GM18505 (cell line): ENCODE results near the gene ZNF446.
A peak's percentile ranks its signal among the peaks of the same experiment; 100 is the strongest.

Source experiments
- ATAC-seq: cut with Tn5 transposase; IDR thresholded peaks from one replicate; pipeline ENCODE4 v1.9.1; 2021; ENCODE audit not compliant: unreplicated experiment
- POLR2A ChIP-seq: IDR thresholded peaks from 4 replicates; pipeline ENCODE4 v1.6.1; 2011; ENCODE audit warnings: borderline replicate concordance; ENCODE audit not compliant: insufficient read depth, insufficient read length; ENCODE audit errors: extremely low read depth

Gene ZNF446

DNA sequence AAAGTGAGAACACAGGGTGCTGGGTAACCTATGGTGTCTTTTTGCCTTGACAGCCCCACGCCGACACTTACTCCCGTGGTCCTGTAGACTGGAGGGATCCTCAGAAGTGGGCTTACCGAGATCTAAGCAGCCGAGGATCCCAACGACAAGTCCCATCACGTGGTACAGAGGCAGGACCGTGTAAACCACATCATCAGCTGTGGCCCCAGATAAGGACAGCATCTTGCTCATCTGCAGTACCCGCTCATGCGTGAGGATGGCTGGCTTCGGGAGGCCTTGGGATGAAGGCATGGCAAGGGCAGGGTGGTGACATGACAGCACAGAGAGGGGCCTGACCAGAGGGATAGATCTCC lies 33.6 kb downstream of the ZNF446 start:
- no peak for ATAC-seq

DNA sequence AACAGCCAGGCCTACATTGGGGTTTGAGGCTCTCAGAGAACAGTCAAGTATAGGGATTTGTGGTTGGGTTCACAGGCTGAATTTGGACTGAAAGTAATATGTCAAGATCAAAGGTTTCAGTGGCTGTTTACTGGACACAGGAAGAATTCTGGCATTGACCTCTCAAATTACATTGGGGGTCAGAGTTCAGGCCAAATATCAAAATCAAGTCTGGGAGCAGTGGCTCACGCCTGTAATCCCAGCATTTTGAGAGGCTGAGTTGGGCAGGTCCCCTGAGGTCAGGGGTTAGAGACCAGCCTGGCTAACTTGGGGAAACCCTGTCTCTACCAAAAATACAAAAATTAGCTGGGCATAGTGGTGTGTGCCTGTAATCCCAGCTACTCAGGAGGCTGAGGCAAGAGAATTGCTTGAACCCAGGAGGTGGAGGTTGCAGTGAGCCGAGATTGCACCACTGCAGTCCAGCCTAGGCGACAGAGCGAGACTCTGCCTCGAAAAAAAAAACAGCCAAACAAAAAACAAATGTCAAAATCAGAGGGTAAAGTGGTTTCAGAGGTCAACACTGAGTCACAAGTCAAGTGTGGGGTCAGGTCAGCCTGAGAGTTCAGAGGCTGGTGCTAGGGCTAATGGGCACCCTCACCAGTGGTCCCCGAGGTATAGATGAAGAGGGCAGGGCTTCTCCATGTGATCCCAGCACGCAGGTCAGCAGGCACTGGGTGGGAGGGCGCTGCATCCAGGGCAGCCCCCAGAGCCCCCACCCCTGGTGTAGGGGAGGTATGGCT lies 34.1 kb downstream of the ZNF446 start:
- no peak for TF ChIP-seq POLR2A
- ATAC-seq: no peak

More for the DNA sequence above, 33.6 kb downstream of the ZNF446 start:
- TF ChIP-seq POLR2A: no peak

DNA sequence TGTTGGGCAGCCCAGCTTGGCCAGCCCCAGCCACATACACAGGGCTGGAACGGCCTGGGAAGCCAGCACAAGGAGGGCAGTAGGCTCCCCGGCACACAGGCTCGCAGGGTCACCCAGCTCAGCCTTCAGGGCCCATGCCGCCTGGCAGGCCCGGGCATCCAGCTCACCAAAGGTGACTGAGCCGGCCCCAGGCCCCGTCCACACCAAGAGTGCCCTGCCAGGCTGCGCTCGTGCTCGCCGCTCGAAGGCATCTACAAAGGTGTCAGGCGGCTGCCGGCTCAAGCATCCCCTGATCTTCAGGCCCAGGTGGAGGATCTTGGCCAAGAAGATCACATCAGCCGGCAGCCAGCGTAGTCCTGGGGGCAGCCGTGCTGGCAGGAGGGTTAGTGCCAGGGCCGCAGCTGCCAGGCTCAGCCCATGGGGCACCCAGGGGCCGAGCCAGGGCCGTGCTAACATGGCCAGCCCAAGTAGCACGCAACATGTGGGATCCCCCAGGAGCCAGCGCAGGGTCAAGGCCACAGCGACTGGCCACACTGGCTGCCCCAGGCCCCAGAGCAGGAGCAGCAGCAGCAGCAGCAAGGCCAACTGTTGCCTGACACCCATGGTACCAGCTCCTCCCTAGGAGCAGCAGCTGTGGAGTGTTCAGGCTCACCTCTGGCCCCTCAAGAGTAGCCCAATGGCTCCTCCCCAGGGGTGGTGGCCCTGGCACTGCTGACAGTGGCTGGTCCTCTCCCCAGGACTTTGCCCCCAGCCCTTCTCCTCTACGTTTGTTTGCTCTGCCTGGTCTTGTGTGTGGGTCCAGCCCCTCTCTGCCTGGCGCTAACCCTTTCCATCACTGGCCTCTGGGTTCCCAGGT lies 35.4 kb downstream of the ZNF446 start, which contains the start of gene SLC27A5:
SLC27A5 (minus strand) TSS at position 640 of the 856 bp plus-strand sequence; CDS start at position 603, 37 bp downstream.
- no peak for ATAC-seq
- no peak for TF ChIP-seq POLR2A

DNA sequence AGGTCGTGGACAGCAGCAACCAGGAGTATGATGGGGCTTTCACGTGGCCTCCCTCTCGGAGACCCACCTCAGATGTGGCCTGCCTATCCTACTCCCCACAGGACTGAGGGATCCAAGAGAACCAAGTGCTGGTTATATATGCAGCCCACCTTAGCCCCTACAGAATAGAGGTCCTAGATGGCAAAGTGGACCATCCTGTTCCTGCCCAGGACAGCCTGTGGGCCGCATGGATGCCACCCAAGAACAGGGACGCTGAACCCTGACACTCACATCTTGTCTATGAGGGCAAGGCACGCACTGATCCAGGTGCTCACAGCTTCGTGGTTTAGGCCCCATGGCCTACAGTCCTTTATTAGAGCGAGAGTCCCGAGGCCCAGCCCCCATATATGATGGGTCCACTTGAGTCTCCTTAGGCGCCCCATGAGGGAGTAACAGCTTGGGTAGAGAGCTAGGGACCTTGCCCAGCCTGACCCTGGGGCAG lies 37.1 kb downstream of the ZNF446 start:
- no peak for TF ChIP-seq POLR2A
- no peak for ATAC-seq

DNA sequence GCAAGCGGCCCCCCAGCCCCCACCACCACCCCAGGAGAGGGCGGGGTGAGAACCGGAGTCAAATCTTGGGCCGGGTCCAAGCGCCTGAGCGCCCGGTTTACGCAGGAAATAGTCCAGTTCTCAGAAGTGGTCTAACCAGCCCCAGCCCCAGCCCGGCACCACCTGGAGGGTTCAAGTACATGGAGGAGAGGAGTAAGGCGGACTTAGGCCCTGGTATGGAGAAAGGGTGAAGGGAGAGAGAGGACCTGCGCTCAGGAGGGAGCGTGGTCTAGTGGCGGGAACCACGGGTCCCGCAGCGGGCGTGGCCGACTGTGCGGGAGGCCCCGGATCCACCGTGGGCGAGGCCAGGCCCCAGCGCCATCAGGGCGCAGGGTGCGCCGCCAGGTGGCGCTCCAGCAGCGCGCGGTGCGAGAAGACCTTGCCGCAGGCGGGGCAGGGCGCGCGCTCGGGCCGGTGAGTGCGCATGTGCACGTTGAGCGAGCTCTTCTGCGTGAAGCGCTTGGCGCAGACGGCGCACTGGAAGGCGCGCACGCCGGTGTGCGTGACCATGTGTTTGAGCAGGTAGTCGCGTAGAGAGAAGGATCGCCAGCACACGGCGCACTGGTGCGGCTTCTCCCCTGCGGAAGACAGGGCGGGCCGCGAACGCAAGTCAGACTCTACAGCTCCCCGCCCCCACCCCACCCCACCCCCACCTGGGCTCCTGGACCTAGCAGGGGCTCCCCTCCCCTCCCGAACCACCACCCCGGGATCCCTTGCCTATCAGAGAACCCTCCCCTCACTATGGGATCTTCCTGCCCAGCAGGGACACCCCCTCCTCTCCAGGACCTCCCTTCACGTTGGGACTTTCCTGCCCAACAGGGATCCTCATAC lies 37.8 kb downstream of the ZNF446 start:
- TF ChIP-seq POLR2A: peak; percentile 83
- ATAC-seq: peak; percentile 86

DNA sequence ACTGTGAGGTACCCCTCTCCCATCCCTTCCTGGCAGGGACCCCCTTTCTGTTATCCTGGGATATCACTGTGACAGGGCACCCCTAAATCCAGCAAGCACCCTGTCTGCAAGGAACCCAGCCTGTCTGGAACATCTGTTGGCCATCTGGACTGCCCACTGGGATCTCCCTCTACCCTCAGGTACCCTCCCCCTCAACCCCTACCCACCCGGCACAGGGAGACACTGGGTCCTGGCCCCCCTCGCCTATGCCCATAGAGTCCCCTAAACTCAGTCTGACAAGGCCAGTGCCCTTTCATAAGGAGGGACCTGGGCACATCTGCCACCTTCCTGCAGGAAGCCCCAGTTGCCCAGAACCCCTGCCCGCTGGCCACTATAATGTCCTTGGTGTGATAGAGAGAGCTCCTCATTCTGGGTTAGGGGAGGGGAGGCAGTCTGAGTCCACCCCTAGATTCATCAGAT lies 38.4 kb downstream of the ZNF446 start:
- no peak for TF ChIP-seq POLR2A
- no peak for ATAC-seq

DNA sequence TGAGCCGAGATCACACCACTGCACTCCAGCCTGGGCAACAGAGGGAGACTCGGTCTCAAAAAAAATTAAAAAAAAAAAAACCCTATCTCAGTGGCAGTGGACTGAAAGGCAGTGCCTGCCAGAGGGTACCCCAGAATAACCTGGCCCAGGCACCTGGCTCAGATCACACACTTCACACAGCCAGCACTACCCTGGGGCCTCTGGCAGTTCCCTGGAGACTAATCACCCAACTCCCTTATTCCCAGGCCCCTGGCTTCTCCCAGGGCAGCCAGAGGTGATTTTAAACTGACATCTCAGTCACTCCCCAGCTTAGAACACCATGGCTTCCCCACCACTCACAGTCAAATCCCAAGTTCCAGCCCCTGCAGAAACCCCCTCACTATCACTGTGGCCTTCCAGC lies 39.1 kb downstream of the ZNF446 start:
- no peak for TF ChIP-seq POLR2A
- ATAC-seq: no peak

DNA sequence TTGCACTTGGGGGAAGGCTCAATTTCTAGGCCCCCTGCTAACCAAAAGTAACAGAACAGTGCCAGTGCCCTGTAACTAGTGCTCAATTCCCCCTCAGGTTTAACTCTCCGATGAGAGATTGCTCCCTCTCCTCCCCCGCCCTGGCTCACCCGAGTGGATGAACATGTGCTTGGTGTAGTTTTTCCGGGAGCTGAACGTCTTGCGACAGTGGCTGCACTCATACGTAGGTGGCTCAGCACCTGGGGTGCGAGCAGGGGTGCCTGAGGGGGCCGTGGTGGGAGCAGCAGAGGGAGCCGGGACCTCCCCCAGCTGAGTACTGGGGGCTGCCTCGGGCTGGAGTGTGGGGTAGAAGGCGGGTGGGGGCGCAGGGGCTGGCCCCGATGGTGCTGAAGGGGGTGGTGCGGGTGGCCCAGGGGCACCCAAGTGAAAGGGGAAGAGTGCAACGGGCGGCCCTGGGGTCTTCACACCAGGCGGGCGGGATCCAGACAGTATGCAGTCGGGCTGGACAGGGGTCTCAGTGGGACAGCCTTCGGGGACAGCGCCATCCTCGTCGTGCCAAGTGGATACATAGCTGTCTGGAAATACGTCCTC lies 40.2 kb downstream of the ZNF446 start:
- no peak for ATAC-seq
- TF ChIP-seq POLR2A: no peak

DNA sequence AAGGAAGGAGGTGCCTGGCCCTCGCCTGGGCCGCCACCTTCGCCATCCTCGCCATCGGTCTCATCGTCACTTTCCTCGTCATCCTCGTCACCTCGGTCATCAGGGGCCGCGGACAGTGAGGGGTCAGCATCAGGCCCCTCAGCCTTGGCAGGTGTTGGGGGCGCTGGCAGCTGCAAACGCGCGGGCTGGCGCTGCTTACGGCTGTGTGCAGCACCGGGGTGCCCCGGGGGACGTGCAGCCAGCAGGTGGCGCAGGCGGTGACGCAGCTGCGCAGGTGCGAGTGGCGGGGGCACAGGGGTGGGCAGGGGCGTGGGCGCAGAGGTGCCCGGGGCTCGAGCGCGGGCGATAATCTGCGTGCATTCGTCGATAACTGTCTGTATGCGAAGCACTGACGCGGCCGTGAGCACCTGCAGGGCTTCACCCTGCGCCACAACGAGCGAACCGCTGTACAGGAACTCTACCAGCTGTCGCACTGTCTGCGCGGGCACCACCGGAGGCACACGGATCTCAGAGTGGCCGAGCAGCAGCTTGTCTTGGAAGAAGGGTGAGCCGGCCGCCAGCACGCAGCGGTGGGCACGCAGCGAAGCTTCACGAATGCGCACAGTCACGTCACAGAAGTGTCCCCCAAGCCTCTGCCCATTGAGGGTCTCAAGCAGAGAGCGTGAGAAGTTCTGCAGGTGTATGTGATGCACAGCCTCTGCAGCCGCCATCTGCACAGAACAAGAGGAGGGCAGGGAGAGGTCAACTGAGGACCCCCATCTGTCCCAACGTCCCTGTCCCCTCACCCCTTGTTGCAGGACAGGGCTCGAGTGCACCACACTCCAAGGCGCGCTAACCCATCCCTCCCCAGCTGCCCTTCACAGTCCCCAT lies 41.0 kb downstream of the ZNF446 start:
- TF ChIP-seq POLR2A: no peak
- no peak for ATAC-seq

DNA sequence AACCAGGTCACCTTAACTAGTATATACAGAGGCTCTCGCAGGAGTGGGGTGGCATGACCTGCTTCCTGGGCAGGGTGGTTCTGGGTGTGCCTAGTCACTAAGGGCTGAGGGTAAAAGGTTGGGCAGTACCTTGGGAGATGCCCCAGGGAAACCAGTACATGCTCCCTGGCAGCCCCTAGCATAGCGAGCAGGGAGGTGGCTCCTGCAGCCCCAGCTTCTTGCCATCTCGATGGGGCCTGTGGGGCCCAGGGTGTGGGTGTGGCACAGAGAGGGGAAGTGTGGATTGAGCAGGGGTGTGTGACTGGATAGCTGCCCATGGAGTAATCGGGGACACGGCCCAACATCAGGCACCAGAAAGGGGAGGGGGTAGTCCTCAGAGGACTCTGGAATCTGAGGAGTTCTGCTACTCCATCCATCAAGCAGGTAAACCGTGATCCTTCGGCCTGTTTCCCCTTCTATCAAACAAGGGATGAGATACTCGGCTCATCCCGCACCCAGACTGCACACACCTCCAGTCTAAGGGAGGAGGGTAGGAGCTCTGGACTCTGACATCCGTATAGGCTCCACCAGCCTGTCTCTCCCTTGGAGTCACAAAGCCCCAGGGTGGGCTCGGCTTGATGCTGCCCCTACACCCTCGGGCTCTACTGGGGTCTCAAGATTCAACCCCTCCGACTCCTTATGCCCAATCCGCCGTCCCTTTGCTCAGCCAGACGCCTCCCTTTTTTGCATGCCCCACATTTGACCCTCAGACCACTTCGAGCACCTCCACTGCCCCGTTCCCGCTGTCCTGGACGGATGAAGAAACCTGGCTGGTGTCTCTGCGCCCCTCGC lies 42.3 kb downstream of the ZNF446 start:
- no peak for ATAC-seq
- no peak for TF ChIP-seq POLR2A

DNA sequence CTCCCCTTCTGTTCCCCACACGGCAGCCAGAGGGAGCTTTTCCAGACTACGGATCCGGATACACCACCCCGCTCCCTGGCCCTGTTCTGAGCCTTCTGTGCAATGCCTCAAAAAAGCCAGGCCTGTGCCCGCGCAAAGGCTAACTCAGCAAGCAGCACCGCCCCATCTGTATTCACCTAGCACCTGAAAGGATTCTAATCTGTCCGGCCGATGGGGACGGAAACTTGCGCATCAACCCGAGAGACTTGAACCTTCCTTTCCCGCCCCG lies 42.9 kb downstream of the ZNF446 start:
- no peak for TF ChIP-seq POLR2A
- peak; percentile 3 for ATAC-seq
